ENCODE data around the gene CLCN6.

Gene CLCN6

GRCh38 chr1:11777658-11778322, 28.2 kb upstream of the CLCN6 start:
- TF ChIP-seq YY1 (IDR thresholded peaks at IDR 0.05; ENCODE audit: low read depth) (no peak), CEBPB (IDR thresholded peaks at IDR 0.05) (no peak), FOXM1 (IDR thresholded peaks at IDR 0.05; ENCODE audit: borderline replicate concordance, low read depth) (no peak), CREB1 (IDR thresholded peaks at IDR 0.05; ENCODE audit: low read depth) (no peak), EGR1 (IDR thresholded peaks at IDR 0.05) (no peak), RAD21 (IDR thresholded peaks at IDR 0.05; ENCODE audit: low read depth) (no peak), TEAD4 (IDR thresholded peaks at IDR 0.05) (no peak), NFIC (IDR thresholded peaks at IDR 0.05) (no peak), TCF12 (IDR thresholded peaks at IDR 0.05; ENCODE audit: low read depth) (no peak), TAF1 (IDR thresholded peaks at IDR 0.05; ENCODE audit: low read depth) (no peak), EP300 (IDR thresholded peaks at IDR 0.05; ENCODE audit: borderline replicate concordance) (no peak), ZBTB7A (IDR thresholded peaks at IDR 0.05; ENCODE audit: low read depth) (no peak)
- TF ChIP-seq, protein P1, sequence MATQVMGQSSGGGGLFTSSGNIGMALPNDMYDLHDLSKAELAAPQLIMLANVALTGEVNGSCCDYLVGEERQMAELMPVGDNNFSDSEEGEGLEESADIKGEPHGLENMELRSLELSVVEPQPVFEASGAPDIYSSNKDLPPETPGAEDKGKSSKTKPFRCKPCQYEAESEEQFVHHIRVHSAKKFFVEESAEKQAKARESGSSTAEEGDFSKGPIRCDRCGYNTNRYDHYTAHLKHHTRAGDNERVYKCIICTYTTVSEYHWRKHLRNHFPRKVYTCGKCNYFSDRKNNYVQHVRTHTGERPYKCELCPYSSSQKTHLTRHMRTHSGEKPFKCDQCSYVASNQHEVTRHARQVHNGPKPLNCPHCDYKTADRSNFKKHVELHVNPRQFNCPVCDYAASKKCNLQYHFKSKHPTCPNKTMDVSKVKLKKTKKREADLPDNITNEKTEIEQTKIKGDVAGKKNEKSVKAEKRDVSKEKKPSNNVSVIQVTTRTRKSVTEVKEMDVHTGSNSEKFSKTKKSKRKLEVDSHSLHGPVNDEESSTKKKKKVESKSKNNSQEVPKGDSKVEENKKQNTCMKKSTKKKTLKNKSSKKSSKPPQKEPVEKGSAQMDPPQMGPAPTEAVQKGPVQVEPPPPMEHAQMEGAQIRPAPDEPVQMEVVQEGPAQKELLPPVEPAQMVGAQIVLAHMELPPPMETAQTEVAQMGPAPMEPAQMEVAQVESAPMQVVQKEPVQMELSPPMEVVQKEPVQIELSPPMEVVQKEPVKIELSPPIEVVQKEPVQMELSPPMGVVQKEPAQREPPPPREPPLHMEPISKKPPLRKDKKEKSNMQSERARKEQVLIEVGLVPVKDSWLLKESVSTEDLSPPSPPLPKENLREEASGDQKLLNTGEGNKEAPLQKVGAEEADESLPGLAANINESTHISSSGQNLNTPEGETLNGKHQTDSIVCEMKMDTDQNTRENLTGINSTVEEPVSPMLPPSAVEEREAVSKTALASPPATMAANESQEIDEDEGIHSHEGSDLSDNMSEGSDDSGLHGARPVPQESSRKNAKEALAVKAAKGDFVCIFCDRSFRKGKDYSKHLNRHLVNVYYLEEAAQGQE (IDR thresholded peaks at IDR 0.05; ENCODE audit: low read depth) = no peak
- TF ChIP-seq, protein P2, sequence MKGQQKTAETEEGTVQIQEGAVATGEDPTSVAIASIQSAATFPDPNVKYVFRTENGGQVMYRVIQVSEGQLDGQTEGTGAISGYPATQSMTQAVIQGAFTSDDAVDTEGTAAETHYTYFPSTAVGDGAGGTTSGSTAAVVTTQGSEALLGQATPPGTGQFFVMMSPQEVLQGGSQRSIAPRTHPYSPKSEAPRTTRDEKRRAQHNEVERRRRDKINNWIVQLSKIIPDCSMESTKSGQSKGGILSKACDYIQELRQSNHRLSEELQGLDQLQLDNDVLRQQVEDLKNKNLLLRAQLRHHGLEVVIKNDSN (IDR thresholded peaks at IDR 0.05) = no peak
- TF ChIP-seq, protein P3, sequence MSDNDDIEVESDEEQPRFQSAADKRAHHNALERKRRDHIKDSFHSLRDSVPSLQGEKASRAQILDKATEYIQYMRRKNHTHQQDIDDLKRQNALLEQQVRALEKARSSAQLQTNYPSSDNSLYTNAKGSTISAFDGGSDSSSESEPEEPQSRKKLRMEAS (IDR thresholded peaks at IDR 0.05) = no peak

DNA sequence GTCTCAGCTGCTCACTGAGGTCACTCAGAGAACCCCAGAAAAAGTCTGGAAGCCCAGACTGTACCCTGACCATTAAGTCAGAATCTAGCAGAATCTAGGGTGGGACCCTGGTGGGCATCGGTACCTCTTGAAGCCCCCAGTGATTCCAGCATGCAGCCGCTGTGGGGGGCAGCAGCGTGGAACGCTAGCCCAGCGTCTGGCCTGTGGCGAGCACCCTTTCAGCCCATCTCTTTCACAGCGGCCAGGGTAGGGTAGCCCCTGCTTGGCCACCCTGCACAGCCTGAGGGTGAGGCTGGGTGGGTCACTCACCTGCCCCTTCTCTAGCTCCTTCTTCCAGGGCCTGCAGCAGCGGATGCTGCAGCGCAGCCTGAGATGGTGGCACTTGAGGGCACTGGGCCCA, 27.7 kb upstream of the CLCN6 start:
- no peak for TF ChIP-seq EP300 (IDR thresholded peaks at IDR 0.05; ENCODE audit: borderline replicate concordance)
- no peak for TF ChIP-seq CREB1 (IDR thresholded peaks at IDR 0.05; ENCODE audit: low read depth)
- TF ChIP-seq, protein P3 (IDR thresholded peaks at IDR 0.05) = no peak
- TF ChIP-seq RAD21 (IDR thresholded peaks at IDR 0.05; ENCODE audit: low read depth) = no peak
- no peak for TF ChIP-seq EGR1 (IDR thresholded peaks at IDR 0.05)
- TF ChIP-seq, protein P1 (IDR thresholded peaks at IDR 0.05; ENCODE audit: low read depth) = no peak
- TF ChIP-seq, protein P2 (IDR thresholded peaks at IDR 0.05) = no peak
- no peak for TF ChIP-seq TCF12 (IDR thresholded peaks at IDR 0.05; ENCODE audit: low read depth)
- no peak for TF ChIP-seq TAF1 (IDR thresholded peaks at IDR 0.05; ENCODE audit: low read depth)
- TF ChIP-seq TEAD4 (IDR thresholded peaks at IDR 0.05) = no peak
- TF ChIP-seq YY1 (IDR thresholded peaks at IDR 0.05; ENCODE audit: low read depth) = no peak
- TF ChIP-seq NFIC (IDR thresholded peaks at IDR 0.05) = no peak
- no peak for TF ChIP-seq FOXM1 (IDR thresholded peaks at IDR 0.05; ENCODE audit: borderline replicate concordance, low read depth)

GRCh38 chr1:11778844-11779623, 27.0 kb upstream of the CLCN6 start:
- TF ChIP-seq CREB1 (IDR thresholded peaks at IDR 0.05; ENCODE audit: low read depth) = no peak
- TF ChIP-seq FOXM1 (IDR thresholded peaks at IDR 0.05; ENCODE audit: borderline replicate concordance, low read depth) = no peak
- no peak for TF ChIP-seq TEAD4 (IDR thresholded peaks at IDR 0.05)

DNA sequence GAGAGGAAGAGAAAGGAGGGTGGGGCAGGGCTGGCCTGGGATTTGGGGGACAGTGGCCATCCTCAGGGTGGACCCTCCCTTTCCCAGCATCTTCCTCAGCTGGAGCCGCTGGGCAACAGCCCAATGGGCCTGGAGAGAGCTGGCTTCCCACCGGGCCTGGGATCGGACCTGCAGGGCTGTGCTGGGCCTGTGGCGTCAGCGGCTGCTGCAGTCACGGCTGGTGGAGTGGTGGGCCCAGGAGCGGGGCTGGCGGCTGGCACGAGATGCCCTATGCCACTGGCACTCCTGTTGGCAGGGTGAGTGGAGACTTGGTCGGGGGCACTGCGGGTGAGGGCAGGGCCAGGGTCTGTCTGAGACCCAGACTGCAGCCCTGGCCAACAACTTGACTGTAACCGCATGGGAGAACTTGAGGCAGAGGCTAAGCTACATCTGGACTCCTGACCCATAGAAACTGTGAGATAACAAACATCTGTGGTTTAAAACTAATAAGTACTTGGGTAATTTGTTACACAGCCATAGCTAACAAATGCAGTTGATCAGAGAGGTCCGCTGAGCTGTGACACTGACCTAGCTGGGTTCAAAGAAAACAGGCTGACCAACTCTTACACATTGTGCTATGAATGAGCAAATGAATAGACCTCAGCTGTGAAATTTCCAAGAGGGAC, 26.1 kb upstream of the CLCN6 start:
- TF ChIP-seq, protein P2 (IDR thresholded peaks at IDR 0.05) = no peak
- TF ChIP-seq CREB1 (IDR thresholded peaks at IDR 0.05; ENCODE audit: low read depth) (no peak), TAF1 (IDR thresholded peaks at IDR 0.05; ENCODE audit: low read depth) (no peak), TEAD4 (IDR thresholded peaks at IDR 0.05) (no peak), RAD21 (IDR thresholded peaks at IDR 0.05; ENCODE audit: low read depth) (no peak), ZBTB7A (IDR thresholded peaks at IDR 0.05; ENCODE audit: low read depth) (no peak)
- TF ChIP-seq, protein P3 (IDR thresholded peaks at IDR 0.05) = no peak
- TF ChIP-seq, protein P1 (IDR thresholded peaks at IDR 0.05; ENCODE audit: low read depth) = no peak

Measured in Ishikawa (cell line).